ENCODE results near the gene RXYLT1.

GRCh38 chr12:63809566-63809965 lies 29.9 kb downstream of the RXYLT1 start:
- TF ChIP-seq, protein P1, sequence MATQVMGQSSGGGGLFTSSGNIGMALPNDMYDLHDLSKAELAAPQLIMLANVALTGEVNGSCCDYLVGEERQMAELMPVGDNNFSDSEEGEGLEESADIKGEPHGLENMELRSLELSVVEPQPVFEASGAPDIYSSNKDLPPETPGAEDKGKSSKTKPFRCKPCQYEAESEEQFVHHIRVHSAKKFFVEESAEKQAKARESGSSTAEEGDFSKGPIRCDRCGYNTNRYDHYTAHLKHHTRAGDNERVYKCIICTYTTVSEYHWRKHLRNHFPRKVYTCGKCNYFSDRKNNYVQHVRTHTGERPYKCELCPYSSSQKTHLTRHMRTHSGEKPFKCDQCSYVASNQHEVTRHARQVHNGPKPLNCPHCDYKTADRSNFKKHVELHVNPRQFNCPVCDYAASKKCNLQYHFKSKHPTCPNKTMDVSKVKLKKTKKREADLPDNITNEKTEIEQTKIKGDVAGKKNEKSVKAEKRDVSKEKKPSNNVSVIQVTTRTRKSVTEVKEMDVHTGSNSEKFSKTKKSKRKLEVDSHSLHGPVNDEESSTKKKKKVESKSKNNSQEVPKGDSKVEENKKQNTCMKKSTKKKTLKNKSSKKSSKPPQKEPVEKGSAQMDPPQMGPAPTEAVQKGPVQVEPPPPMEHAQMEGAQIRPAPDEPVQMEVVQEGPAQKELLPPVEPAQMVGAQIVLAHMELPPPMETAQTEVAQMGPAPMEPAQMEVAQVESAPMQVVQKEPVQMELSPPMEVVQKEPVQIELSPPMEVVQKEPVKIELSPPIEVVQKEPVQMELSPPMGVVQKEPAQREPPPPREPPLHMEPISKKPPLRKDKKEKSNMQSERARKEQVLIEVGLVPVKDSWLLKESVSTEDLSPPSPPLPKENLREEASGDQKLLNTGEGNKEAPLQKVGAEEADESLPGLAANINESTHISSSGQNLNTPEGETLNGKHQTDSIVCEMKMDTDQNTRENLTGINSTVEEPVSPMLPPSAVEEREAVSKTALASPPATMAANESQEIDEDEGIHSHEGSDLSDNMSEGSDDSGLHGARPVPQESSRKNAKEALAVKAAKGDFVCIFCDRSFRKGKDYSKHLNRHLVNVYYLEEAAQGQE (IDR thresholded peaks at IDR 0.05): no peak
- TF ChIP-seq POLR2A (IDR thresholded peaks at IDR 0.05; ENCODE audit: low read length) (no peak), CTCF (IDR thresholded peaks at IDR 0.05) (no peak), HDAC2 (IDR thresholded peaks at IDR 0.05) (no peak), MYC (IDR thresholded peaks at IDR 0.05; ENCODE audit: borderline replicate concordance, low read length) (no peak), USF2 (IDR thresholded peaks at IDR 0.05) (no peak), KDM1A (IDR thresholded peaks at IDR 0.05; ENCODE audit: low read depth) (no peak)

Data from A549 (cell line).